B cell (primary cell): ENCODE results near the gene CEP112. TPM values are rescaled to one million over a fixed set of nuclear protein-coding genes. Genes with fewer than 3 reads are reported as not detected.

Experiments used
- ATAC-seq: fragments of 200-7000 bp; cut with Tn5 transposase; one replicate; pipeline ENCODE4 v1.10.0; 2021; ENCODE audit warnings: low read depth, mild to moderate bottlenecking, moderate number of reproducible peaks, moderate library complexity
- CTCF ChIA-PET: fragments of 350-600 bp; sonication (Branson Sonifier 250); formaldehyde crosslinking; loops from one replicate; lab custom pipeline; 2021; ENCODE audit warnings: antibody characterized with exemption, inconsistent platforms; lab: Charles Lee
- POLR2A ChIA-PET: fragments of 350-600 bp; sonication (Branson Sonifier 250); formaldehyde crosslinking; loops from one replicate; lab custom pipeline; 2021; ENCODE audit warnings: antibody characterized with exemption; lab: Charles Lee
- DNase-seq: peaks from one replicate; pipeline ENCODE4 v3.0.0; 2013
- H2AFZ ChIP-seq: 2 replicates; pipeline ENCODE4 v1.6.1; 2012; ENCODE audit warnings: mild to moderate bottlenecking, low read depth, low read length; ENCODE audit not compliant: insufficient read depth, poor library complexity, severe bottlenecking
- H3K27ac ChIP-seq, 2 donors: 1 replicate in 1 of 2; 2 replicates in 1 of 2; pipeline ENCODE4 v1.5.1; 2012 to 2013; ENCODE audit warnings: low read length in 2 of 2, mild to moderate bottlenecking in 2 of 2, moderate library complexity in 1 of 2
- H3K27me3 ChIP-seq, 4 experiments: fragments of 200-600 bp in 1 of 4; sonication (generic) in 1 of 4; replicated peaks in 1 of 4; 1 replicate in 2 of 4; 2 replicates in 2 of 4; pipeline versions ENCODE4 v1.6.1 to v1.7.0; 2013 to 2016; ENCODE audit warnings: low read length in 3 of 4, mild to moderate bottlenecking in 2 of 4, mixed read lengths in 1 of 4, moderate library complexity in 1 of 4; ENCODE audit not compliant: insufficient read depth in 4 of 4, control insufficient read depth in 3 of 4; ENCODE audit errors: control extremely low read depth in 1 of 4
- H3K36me3 ChIP-seq, 2 experiments: replicated peaks in 1 of 2; 1 replicate in 1 of 2; 2 replicates in 1 of 2; pipeline versions ENCODE4 v1.6.1 to v1.7.1; 2013; ENCODE audit warnings: low read length in 1 of 2; ENCODE audit not compliant: insufficient read depth in 2 of 2, control insufficient read depth in 1 of 2; ENCODE audit errors: control extremely low read depth in 1 of 2, extremely low read depth in 1 of 2
- H3K4me1 ChIP-seq, 2 donors: fragments of 200-600 bp in 1 of 2; sonication (generic) in 1 of 2; 1 replicate in 1 of 2; 2 replicates in 1 of 2; pipeline versions ENCODE4 v1.5.1 to v1.6.1; 2013 to 2017; ENCODE audit warnings: low read length in 2 of 2; ENCODE audit not compliant: control insufficient read depth in 2 of 2, insufficient read depth in 2 of 2
- H3K4me2 ChIP-seq: replicated peaks from 2 replicates; pipeline ENCODE3; 2012; ENCODE audit warnings: mild to moderate bottlenecking, low read depth, low read length; ENCODE audit not compliant: poor library complexity, severe bottlenecking
- H3K4me3 ChIP-seq, 5 experiments: fragments of 200-600 bp in 1 of 5; sonication (generic) in 1 of 5; 1 replicate in 3 of 5; 2 replicates in 2 of 5; pipeline versions ENCODE4 v1.5.1 to v1.7.0; 2011 to 2016; ENCODE audit warnings: low read length in 4 of 5, mild to moderate bottlenecking in 4 of 5, low read depth in 2 of 5, control low read depth in 1 of 5, moderate library complexity in 1 of 5; ENCODE audit not compliant: insufficient read depth in 1 of 5; ENCODE audit errors: control extremely low read depth in 1 of 5, extremely low read depth in 1 of 5
- H3K79me2 ChIP-seq: fragments of 200-600 bp; sonication (generic); one replicate; pipeline ENCODE4 v1.6.0; 2016; ENCODE audit warnings: low read length; ENCODE audit not compliant: control insufficient read depth, insufficient read depth
- H3K9ac ChIP-seq: fragments of 200-600 bp; sonication (generic); 2 replicates; pipeline ENCODE4 v1.6.1; 2017; ENCODE audit warnings: mild to moderate bottlenecking, low read length, moderate library complexity
- H3K9me3 ChIP-seq, 3 donors: one replicate each; pipeline versions ENCODE4 v1.6.1 to v1.7.1; 2013; ENCODE audit warnings: low read length in 2 of 3; ENCODE audit not compliant: control insufficient read depth in 2 of 3, insufficient read depth in 1 of 3; ENCODE audit errors: control extremely low read depth in 1 of 3
- H4K20me1 ChIP-seq: 2 replicates; pipeline ENCODE4 v1.6.0; 2012; ENCODE audit warnings: mild to moderate bottlenecking, low read length; ENCODE audit not compliant: insufficient read depth, control insufficient read depth, poor library complexity, severe bottlenecking
- H3K27ac Mint-ChIP-seq: one replicate; pipeline ENCODE4 v1.8.0; 2021; ENCODE audit warnings: mixed read lengths
- H3K27me3 Mint-ChIP-seq: one replicate; pipeline ENCODE4 v1.8.0; 2021; ENCODE audit warnings: mixed read lengths
- H3K4me1 Mint-ChIP-seq: one replicate; pipeline ENCODE4 v1.8.0; 2021; ENCODE audit warnings: mixed read lengths
- H3K4me3 Mint-ChIP-seq: one replicate; pipeline ENCODE4 v1.8.0; 2021; ENCODE audit warnings: mixed read lengths
- H3K9me3 Mint-ChIP-seq: one replicate; pipeline ENCODE4 v1.8.0; 2022; ENCODE audit warnings: mixed read lengths; ENCODE audit not compliant: insufficient read depth
- EZH2 ChIP-seq: IDR thresholded peaks from 2 replicates; pipeline ENCODE4 v1.6.1; 2012; ENCODE audit warnings: borderline replicate concordance, low read depth, mild to moderate bottlenecking, moderate library complexity, low read length; ENCODE audit not compliant: insufficient read depth, poor library complexity, severe bottlenecking
- WGBS: methylation state at CpG from one replicate; pipeline ENCODE4 v1.1.5; 2013; ENCODE audit warnings: missing lambda C conversion rate; ENCODE audit not compliant: insufficient coverage; 5-methylcytosine and 5-hydroxymethylcytosine counted together
- intact Hi-C: fragments of 100-400 bp; cut with micrococcal nuclease; formaldehyde crosslinking; loops from one replicate; pipeline ENCODE4 v1.10.0; 2022
- polyA plus RNA-seq: library from polyadenylated mRNA; depleted of rRNA; stranded (reverse); fragments of >200 nt; gene quantifications from 2 replicates; pipeline ENCODE4 v1.2.3, GENCODE V29; 2012
- total RNA-seq, 2 donors: library from RNA; stranded (reverse); fragments of 120-200 nt in 1 of 2; gene quantifications; 1 replicate in 1 of 2; 2 replicates in 1 of 2; pipeline versions ENCODE4 v1.2.3 to v1.2.4, GENCODE V29; 2013 to 2022
- TF ChIP-seq, protein P1 (sequence below): fragments of 200-600 bp; IDR thresholded peaks from one replicate; pipeline ENCODE4 v1.8.0; 2022; ENCODE audit warnings: antibody characterized with exemption, mild to moderate bottlenecking

Gene CEP112
- total and polyA plus RNA-seq, 2 donors (not counting 1 experiment from before 2014, with no cell fraction given): 0.57 to 4.6 TPM

DNA sequence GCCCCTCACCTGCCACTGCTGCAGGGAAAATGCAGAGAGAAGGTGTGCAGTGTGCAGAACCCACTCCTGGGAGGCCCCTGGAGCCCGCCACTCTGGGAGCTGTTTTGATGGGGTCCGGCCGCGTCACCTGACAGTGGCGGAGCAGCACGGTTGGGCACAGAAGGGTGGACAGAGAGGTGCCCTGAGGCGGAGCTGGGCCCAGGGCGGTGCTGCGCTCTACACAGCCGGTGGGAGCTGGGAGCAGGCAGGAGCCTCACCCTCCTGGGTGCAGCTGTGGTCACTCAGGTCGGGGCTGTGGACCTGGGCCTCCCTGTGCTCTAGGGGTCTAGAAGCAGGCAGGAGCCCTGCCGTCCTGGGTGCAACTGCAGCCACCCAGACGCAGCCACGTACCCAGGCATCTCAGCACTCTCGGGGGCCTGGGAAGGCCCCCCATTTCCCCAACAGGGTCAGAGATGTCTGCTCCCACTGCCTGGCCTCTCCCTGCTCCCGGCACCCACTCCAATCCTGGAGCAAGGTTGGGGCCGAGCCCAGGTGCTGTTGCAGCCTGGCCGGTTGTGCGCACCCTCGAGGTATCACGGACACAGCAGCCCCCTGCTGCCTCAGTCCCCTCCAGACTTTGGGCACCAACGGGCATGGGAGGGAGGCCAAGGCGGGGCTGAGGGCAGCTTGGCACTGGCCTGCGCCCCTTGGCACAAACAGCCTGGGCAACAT lies 326.1 kb downstream of the CEP112 start:
- WGBS: 88% methylated on average over 24 of the region's 24 CpGs

DNA sequence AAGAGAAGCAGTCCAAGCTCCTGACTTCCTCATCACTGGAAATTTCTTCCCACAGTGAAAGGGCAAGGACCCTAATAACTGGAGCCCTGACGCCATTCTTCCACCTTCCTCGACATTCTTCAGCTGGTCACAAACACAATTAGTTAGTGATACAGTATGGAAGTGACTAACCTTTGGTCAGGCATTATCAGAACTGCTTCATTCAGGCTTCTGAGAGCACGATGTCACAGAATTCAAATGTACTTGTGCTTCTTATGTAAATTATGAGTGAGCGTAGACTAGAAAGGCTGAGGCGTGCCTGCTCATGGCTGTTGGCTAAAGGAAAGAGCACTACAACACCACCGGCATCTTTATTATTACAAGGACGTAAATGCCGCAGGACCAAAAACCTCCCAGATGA lies 327.5 kb downstream of the CEP112 start:
- Histone ChIP-seq H3K4me3 (no peak overlapping the region), H3K4me2 (no peak overlapping the region), H2AFZ (no peak overlapping the region), H3K79me2 (no peaks in the 10 kb centered on the region), H3K36me3 (no peaks in the 10 kb centered on the region), H3K9me3 (peaks cover 0 to 19% (median 0%) of the 10 kb centered on the region in 3 donors), H3K9ac (no peak overlapping the region), H3K27me3 (no peaks in the 10 kb centered on the region), H4K20me1 (no peaks in the 10 kb centered on the region), H3K27ac (no peak overlapping the region), H3K4me1 (no peaks in the 10 kb centered on the region)
- POLR2A ChIA-PET: no interaction called here
- ATAC-seq: no peak
- Mint-ChIP-seq H3K4me1 (no peaks in the 10 kb centered on the region), H3K27ac (no peak overlapping the region), H3K4me3 (no peak overlapping the region), H3K27me3 (peaks cover 6% of the 10 kb centered on the region), H3K9me3 (no peaks in the 10 kb centered on the region)
- intact Hi-C loops: no loop called here
- no peak for TF ChIP-seq EZH2
- TF ChIP-seq, protein P1, sequence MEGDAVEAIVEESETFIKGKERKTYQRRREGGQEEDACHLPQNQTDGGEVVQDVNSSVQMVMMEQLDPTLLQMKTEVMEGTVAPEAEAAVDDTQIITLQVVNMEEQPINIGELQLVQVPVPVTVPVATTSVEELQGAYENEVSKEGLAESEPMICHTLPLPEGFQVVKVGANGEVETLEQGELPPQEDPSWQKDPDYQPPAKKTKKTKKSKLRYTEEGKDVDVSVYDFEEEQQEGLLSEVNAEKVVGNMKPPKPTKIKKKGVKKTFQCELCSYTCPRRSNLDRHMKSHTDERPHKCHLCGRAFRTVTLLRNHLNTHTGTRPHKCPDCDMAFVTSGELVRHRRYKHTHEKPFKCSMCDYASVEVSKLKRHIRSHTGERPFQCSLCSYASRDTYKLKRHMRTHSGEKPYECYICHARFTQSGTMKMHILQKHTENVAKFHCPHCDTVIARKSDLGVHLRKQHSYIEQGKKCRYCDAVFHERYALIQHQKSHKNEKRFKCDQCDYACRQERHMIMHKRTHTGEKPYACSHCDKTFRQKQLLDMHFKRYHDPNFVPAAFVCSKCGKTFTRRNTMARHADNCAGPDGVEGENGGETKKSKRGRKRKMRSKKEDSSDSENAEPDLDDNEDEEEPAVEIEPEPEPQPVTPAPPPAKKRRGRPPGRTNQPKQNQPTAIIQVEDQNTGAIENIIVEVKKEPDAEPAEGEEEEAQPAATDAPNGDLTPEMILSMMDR: no peak
- no peak for DNase-seq
- CTCF ChIA-PET: no interaction called here
- 100% methylated on average over 1 of the region's 8 CpGs for WGBS

More for the DNA sequence above, 326.1 kb downstream of the CEP112 start:
- H3K9me3 Mint-ChIP-seq: no peaks in the 10 kb centered on the region
- Histone ChIP-seq H3K4me2 (no peak overlapping the region), H2AFZ (no peak overlapping the region), H3K27ac (no peak overlapping the region), H3K9ac (no peak overlapping the region), H4K20me1 (no peaks in the 10 kb centered on the region), H3K9me3 (peaks cover 0 to 19% (median 0%) of the 10 kb centered on the region in 3 donors), H3K4me1 (no peaks in the 10 kb centered on the region), H3K36me3 (no peaks in the 10 kb centered on the region), H3K27me3 (no peaks in the 10 kb centered on the region), H3K4me3 (no peak overlapping the region), H3K79me2 (no peaks in the 10 kb centered on the region)
- ChIA-PET CTCF (no interaction called here), POLR2A (no interaction called here)
- peaks cover 6% of the 10 kb centered on the region for H3K27me3 Mint-ChIP-seq
- no peak overlapping the region for H3K4me3 Mint-ChIP-seq
- DNase-seq (no peak), ATAC-seq (no peak)
- no peaks in the 10 kb centered on the region for H3K4me1 Mint-ChIP-seq
- TF ChIP-seq, protein P1: no peak
- TF ChIP-seq EZH2: no peak
- intact Hi-C loops: no loop called here
- no peak overlapping the region for H3K27ac Mint-ChIP-seq
